Fibroblast of lung (primary cell): ENCODE results near the gene POLR2A.

Source experiments
- CTCF ChIP-seq, 2 donors: IDR thresholded peaks in 1 of 2; conservative IDR thresholded peaks in 1 of 2; 1 replicate in 1 of 2; 2 replicates in 1 of 2; pipeline ENCODE4 v1.5.1; 2011 to 2012; ENCODE audit warnings: low read length in 2 of 2, control low read depth in 1 of 2, inconsistent platforms in 1 of 2, low read depth in 1 of 2, mild to moderate bottlenecking in 1 of 2
- EZH2 ChIP-seq: IDR thresholded peaks from 2 replicates; pipeline ENCODE4 v1.5.1; 2012; ENCODE audit warnings: low read length, control low read depth, mild to moderate bottlenecking; ENCODE audit errors: missing control alignments

GRCh38 chr17:7493941-7494340 is 9.8 kb downstream of the POLR2A start:
- TF ChIP-seq CTCF (conservative IDR thresholded peaks at IDR 0.05 in 1 of 2, IDR thresholded peaks at IDR 0.05 in 1 of 2; ENCODE audit: low read depth in 1 of 2, low read length in 2 of 2) (no peak), EZH2 (no peak)
